ENCODE measurements around the gene DNLZ.

The DNLZ gene

GRCh38 chr9:136309806-136310220 lies 53.7 kb downstream of the DNLZ start:
- no peak overlapping the region for H3K27ac ChIP-seq
- DNase-seq (ENCODE audit: low spot score): no peak
- no peak for TF ChIP-seq CTCF (IDR thresholded peaks at IDR 0.05)
- no peak overlapping the region for H3K4me3 ChIP-seq

Measured in coronary artery (tissue), 2 donors.